DOHH2 (cell line): ENCODE results near the gene KCNH3.

ENCODE experiments used
- H3F3A ChIP-seq: fragments of 200-600 bp; sonication (generic), shearing (Covaris generic); 2 replicates; pipeline ENCODE4 v1.6.0; 2016; ENCODE audit warnings: antibody characterized with exemption, mild to moderate bottlenecking; ENCODE audit not compliant: control insufficient read depth, insufficient read depth
- H3K27ac ChIP-seq: fragments of 200-600 bp; sonication (generic); 2 replicates; pipeline ENCODE4 v1.5.1; 2014; ENCODE audit warnings: low read depth, mild to moderate bottlenecking, low read length, moderate library complexity
- H3K27me3 ChIP-seq: fragments of 200-600 bp; sonication (generic); 2 replicates; pipeline ENCODE4 v1.6.1; 2014; ENCODE audit warnings: mild to moderate bottlenecking, low read length, mixed read lengths; ENCODE audit not compliant: control insufficient read depth
- H3K36me3 ChIP-seq: fragments of 200-600 bp; sonication (generic); 2 replicates; pipeline ENCODE4 v1.6.1; 2014; ENCODE audit warnings: mild to moderate bottlenecking, low read length, moderate library complexity, mixed read lengths; ENCODE audit not compliant: control insufficient read depth
- H3K4me1 ChIP-seq: fragments of 200-600 bp; sonication (generic); 2 replicates; pipeline ENCODE4 v1.6.1; 2014; ENCODE audit warnings: mild to moderate bottlenecking, low read length, mixed read lengths; ENCODE audit not compliant: control insufficient read depth
- H3K4me2 ChIP-seq: fragments of 200-600 bp; sonication (generic); 2 replicates; pipeline ENCODE4 v1.6.0; 2014; ENCODE audit warnings: mild to moderate bottlenecking, low read length, moderate library complexity
- H3K4me3 ChIP-seq: fragments of 200-600 bp; sonication (generic); 2 replicates; pipeline ENCODE4 v1.5.1; 2014; ENCODE audit warnings: mild to moderate bottlenecking, low read length, mixed read lengths
- H3K79me2 ChIP-seq: fragments of 200-600 bp; sonication (generic); 2 replicates; pipeline ENCODE4 v1.6.1; 2014; ENCODE audit warnings: mild to moderate bottlenecking, low read length, mixed read lengths; ENCODE audit not compliant: control insufficient read depth
- H3K9me2 ChIP-seq: fragments of 200-600 bp; sonication (generic); replicated peaks from 2 replicates; pipeline ENCODE4 v1.6.1; 2014; ENCODE audit warnings: mild to moderate bottlenecking, low read length, mixed read lengths; ENCODE audit not compliant: control insufficient read depth
- H3K9me3 ChIP-seq: fragments of 200-600 bp; sonication (generic); 2 replicates; pipeline ENCODE4 v1.6.1; 2014; ENCODE audit warnings: antibody characterized with exemption, low read length, mixed read lengths; ENCODE audit not compliant: control insufficient read depth, insufficient read depth
- H4K20me1 ChIP-seq: fragments of 200-600 bp; sonication (generic); 2 replicates; pipeline ENCODE4 v1.6.0; 2014; ENCODE audit warnings: low read depth, mild to moderate bottlenecking, antibody characterized with exemption, low read length, moderate library complexity; ENCODE audit not compliant: control insufficient read depth, insufficient read depth
- CTCF ChIP-seq: fragments of 200-600 bp; sonication (generic); IDR thresholded peaks from one replicate; pipeline ENCODE4 v1.5.1; 2014; ENCODE audit warnings: antibody characterized with exemption, mild to moderate bottlenecking, low read depth, low read length; ENCODE audit not compliant: poor library complexity, severe bottlenecking
- EZH2phosphoT487 ChIP-seq: fragments of 200-600 bp; sonication (generic); IDR thresholded peaks from 2 replicates; pipeline ENCODE4 v1.6.1; 2017; ENCODE audit warnings: borderline replicate concordance, mild to moderate bottlenecking, antibody characterized with exemption, low read length, moderate library complexity, mixed read lengths

The KCNH3 gene

DNA sequence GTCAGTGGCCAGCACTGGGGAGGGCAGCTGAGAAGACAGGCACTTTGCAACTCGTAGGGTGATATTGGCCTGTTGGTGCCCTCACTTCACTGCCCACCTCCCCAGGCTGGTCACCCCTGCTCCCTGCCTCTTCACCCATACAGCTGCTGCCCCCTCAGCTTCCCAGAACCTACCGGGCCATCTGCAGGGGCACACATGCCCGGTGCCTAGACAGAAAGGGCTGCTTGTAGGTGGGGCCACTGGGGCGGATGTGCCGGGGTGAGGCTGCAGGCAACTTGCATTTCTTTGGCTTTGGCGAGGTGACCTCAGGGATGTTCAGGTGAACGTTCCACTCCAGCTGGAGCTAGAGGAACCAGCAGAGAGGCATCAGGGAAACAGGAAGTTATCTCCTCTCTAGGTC is 49.5 kb downstream of the KCNH3 start:
- Histone ChIP-seq H3K9me2 (no peaks in the 10 kb centered on the region), H3K27me3 (no peaks in the 10 kb centered on the region), H3K27ac (no peak overlapping the region), H3K4me2 (no peak overlapping the region), H3K4me3 (no peak overlapping the region), H3K36me3 (peaks cover 18% of the 10 kb centered on the region), H3K4me1 (no peaks in the 10 kb centered on the region), H4K20me1 (no peaks in the 10 kb centered on the region), H3K9me3 (no peaks in the 10 kb centered on the region), H3K79me2 (no peaks in the 10 kb centered on the region; the same call in 1 of the 2 replicates), H3F3A (no peaks in the 10 kb centered on the region)
- no peak for TF ChIP-seq CTCF
- TF ChIP-seq EZH2phosphoT487: no peak

DNA sequence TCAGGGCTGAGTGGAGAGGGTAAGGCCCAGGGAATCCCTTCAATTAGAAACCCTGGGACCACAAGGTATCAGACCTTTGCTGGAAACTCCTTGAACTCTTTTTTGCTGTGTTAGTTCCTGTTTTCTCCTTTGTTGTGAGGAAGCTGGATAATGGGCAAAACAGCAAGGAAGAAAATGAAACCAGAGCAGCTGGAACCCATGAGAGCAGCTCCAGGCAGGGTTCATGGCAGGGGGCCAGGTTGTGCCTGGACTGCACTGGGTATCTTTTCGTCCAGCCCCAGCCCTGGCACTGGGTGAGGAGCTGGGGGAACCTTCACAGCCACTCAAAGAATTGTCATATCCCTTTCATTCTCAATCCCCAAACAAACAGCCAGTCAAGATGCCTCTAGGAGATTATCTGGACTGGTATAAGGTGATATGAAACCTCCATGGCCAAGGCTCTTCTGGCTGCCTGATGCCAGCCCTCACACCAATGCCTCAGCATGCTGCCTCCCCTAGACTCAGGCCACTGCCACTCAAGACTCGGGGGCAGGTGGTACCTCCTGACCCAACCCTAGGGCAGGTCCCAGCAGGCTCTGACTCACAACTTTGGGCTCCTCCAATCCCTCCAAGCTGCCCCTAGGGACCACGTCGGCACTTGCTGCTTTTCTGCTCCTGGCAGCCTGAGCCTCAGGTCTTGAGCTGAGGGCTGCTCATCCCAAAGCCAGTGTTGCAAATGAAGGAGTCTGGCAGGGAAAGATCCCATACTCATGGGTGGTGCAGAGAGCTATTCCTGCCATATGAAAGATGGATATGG is 50.1 kb downstream of the KCNH3 start:
- no peaks in the 10 kb centered on the region; the same call in 1 of the 2 replicates for H3K79me2 ChIP-seq
- 0 out of 2 replicates have a peak, but pooled peaks cover 2% of the 10 kb centered on the region for H3F3A ChIP-seq
- peaks cover 12% of the 10 kb centered on the region for H3K36me3 ChIP-seq
- H3K4me2 ChIP-seq: no peak overlapping the region
- H4K20me1 ChIP-seq: no peaks in the 10 kb centered on the region
- no peak for TF ChIP-seq CTCF
- no peaks in the 10 kb centered on the region for H3K9me3 ChIP-seq
- H3K9me2 ChIP-seq: no peaks in the 10 kb centered on the region
- H3K4me1 ChIP-seq: no peaks in the 10 kb centered on the region
- H3K4me3 ChIP-seq: no peak overlapping the region
- no peak overlapping the region for H3K27ac ChIP-seq
- H3K27me3 ChIP-seq: no peaks in the 10 kb centered on the region

GRCh38 chr12:49598527-49598926 is 59.7 kb downstream of the KCNH3 start:
- H3K27me3 ChIP-seq: no peaks in the 10 kb centered on the region
- no peaks in the 10 kb centered on the region for H4K20me1 ChIP-seq
- H3K4me3 ChIP-seq: no peak overlapping the region
- TF ChIP-seq CTCF (no peak), EZH2phosphoT487 (no peak)
- H3K36me3 ChIP-seq: no peaks in the 10 kb centered on the region
- no peak overlapping the region for H3K4me2 ChIP-seq
- 0 out of 2 replicates have a peak, but pooled peaks cover 3% of the 10 kb centered on the region for H3F3A ChIP-seq
- no peaks in the 10 kb centered on the region for H3K9me3 ChIP-seq
- H3K4me1 ChIP-seq: peaks cover 20% of the 10 kb centered on the region
- no peak overlapping the region for H3K27ac ChIP-seq
- no peaks in the 10 kb centered on the region for H3K79me2 ChIP-seq
- H3K9me2 ChIP-seq: no peaks in the 10 kb centered on the region
